HG03342 (cell line): ENCODE results near the gene ADCY3.
"Not testable (repeated sequence)": the region's sequence is repeated elsewhere in the genome, so short reads cannot be mapped to it uniquely, and the experiment has no call there.

Experiments used
- ATAC-seq: cut with Tn5 transposase; IDR thresholded peaks from one replicate; pipeline ENCODE4 v1.9.1; 2021; ENCODE audit warnings: mild to moderate bottlenecking, moderate library complexity; ENCODE audit not compliant: unreplicated experiment

Gene ADCY3

GRCh38 chr2:24816404-24816803 lies 103.6 kb downstream of the ADCY3 start:
- ATAC-seq = no peak

GRCh38 chr2:24815171-24815570 lies 104.9 kb downstream of the ADCY3 start:
- no peak for ATAC-seq

- ATAC-seq = no peak
Observed at GRCh38 chr2:24814516-24814915, 105.5 kb downstream of the ADCY3 start.

GRCh38 chr2:24813691-24814137 lies 106.3 kb downstream of the ADCY3 start:
- no peak for ATAC-seq

- ATAC-seq = no peak
Observed at GRCh38 chr2:24809316-24810007, 110.6 kb downstream of the ADCY3 start.

- ATAC-seq = no peak
Observed at GRCh38 chr2:24806661-24807036, 113.4 kb downstream of the ADCY3 start.

- ATAC-seq = not testable (repeated sequence)
Observed at GRCh38 chr2:24805811-24806660, 114.0 kb downstream of the ADCY3 start.

GRCh38 chr2:24800487-24800886 lies 119.5 kb downstream of the ADCY3 start:
- not testable (repeated sequence) for ATAC-seq

GRCh38 chr2:24797644-24798043 lies 122.4 kb downstream of the ADCY3 start:
- ATAC-seq = no peak

GRCh38 chr2:24793761-24794435 lies 126.1 kb downstream of the ADCY3 start:
- ATAC-seq = no peak

GRCh38 chr2:24792874-24793760 lies 126.9 kb downstream of the ADCY3 start, which contains the start of the genes CENPO and PTRHD1:
CENPO (plus strand) TSS chr2:24793425; CDS start chr2:24793920, 495 bp downstream.
PTRHD1 (minus strand) TSS chr2:24793391; CDS start chr2:24793377, 14 bp downstream.
- peak; percentile 91 for ATAC-seq

GRCh38 chr2:24792542-24792873 lies 127.5 kb downstream of the ADCY3 start:
- no peak for ATAC-seq

- ATAC-seq = no peak
Observed at GRCh38 chr2:24791452-24791851, 128.6 kb downstream of the ADCY3 start.

- no peak for ATAC-seq
Observed at GRCh38 chr2:24788816-24789215, 131.2 kb downstream of the ADCY3 start.

- ATAC-seq = no peak
Observed at GRCh38 chr2:24787532-24787931, 132.5 kb downstream of the ADCY3 start.

GRCh38 chr2:24785671-24786321 lies 134.2 kb downstream of the ADCY3 start:
- peak; percentile 98 for ATAC-seq

GRCh38 chr2:24783641-24784040 lies 136.4 kb downstream of the ADCY3 start:
- no peak for ATAC-seq

- ATAC-seq = no peak
Observed at GRCh38 chr2:24779116-24779515, 140.9 kb downstream of the ADCY3 start.

GRCh38 chr2:24774373-24774772 lies 145.7 kb downstream of the ADCY3 start:
- no peak for ATAC-seq
